ENCODE results near the gene SESN2. TPM values are rescaled to one million over a fixed set of nuclear protein-coding genes. Genes with fewer than 3 reads are reported as not detected.
A peak's percentile ranks its signal among the peaks of the same experiment; 100 is the strongest.

SESN2 gene
- total and polyA plus RNA-seq, 7 donors, result 8.1 to 34.9 (median 12.4) TPM

DNA sequence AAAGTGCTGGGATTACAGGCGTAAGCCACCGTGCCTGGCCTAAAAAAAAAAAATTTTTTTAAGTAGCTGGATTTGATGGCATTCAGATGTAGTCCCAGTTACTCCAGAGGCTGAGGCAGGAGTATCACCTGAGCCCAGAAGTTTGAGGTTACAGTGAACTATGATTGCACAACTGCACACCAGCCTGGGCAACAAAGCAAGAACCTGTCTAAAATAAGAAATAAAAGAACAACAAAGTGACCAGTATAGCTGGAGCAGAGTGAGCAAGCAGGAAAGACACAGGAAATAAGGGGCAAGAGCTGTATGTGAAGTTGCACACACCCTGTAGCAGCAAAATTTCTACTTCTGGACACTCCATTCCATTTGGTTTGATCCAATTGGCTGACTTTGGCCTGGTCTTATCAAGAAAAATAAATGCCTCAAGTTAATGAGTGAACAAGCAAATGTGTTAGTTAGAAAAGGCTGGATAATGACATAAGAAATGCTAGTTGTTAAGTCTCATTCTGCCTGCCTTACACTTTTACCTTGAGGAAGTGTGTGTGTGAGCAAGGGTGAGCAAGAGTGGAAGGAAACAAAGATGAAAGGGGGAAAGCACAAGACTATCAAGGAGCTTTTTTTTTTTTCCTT lies 15.5 kb upstream of the SESN2 start:
- WGBS, 3 donors, result 33 to 53% (median 48%) methylated on average over 2 of the region's 2 CpGs
- Histone ChIP-seq H3K36me3 (ENCODE audit: insufficient read depth in 1 of 2, low read depth in 1 of 2) (peaks cover 0 to 10% of the 10 kb centered on the region in 2 donors), H3K4me3 (peak overlapping the region; percentile 70), H3K27ac (peak overlapping the region; percentile 88), H3K9me3 (no peaks in the 10 kb centered on the region), H3K4me1 (peaks cover 45% of the 10 kb centered on the region), H3K27me3 (ENCODE audit: insufficient read depth in 3 of 3, low read length in 2 of 3) (no peaks in the 10 kb centered on the region)
- TF ChIP-seq, protein P1, sequence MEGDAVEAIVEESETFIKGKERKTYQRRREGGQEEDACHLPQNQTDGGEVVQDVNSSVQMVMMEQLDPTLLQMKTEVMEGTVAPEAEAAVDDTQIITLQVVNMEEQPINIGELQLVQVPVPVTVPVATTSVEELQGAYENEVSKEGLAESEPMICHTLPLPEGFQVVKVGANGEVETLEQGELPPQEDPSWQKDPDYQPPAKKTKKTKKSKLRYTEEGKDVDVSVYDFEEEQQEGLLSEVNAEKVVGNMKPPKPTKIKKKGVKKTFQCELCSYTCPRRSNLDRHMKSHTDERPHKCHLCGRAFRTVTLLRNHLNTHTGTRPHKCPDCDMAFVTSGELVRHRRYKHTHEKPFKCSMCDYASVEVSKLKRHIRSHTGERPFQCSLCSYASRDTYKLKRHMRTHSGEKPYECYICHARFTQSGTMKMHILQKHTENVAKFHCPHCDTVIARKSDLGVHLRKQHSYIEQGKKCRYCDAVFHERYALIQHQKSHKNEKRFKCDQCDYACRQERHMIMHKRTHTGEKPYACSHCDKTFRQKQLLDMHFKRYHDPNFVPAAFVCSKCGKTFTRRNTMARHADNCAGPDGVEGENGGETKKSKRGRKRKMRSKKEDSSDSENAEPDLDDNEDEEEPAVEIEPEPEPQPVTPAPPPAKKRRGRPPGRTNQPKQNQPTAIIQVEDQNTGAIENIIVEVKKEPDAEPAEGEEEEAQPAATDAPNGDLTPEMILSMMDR (IDR thresholded peaks at IDR 0.05), result no peak
- DNase-seq (no peak), ATAC-seq (peak; percentile 4 to 34 (median 12))
- intact Hi-C loops (cut with DNase I), result no loop called here

DNA sequence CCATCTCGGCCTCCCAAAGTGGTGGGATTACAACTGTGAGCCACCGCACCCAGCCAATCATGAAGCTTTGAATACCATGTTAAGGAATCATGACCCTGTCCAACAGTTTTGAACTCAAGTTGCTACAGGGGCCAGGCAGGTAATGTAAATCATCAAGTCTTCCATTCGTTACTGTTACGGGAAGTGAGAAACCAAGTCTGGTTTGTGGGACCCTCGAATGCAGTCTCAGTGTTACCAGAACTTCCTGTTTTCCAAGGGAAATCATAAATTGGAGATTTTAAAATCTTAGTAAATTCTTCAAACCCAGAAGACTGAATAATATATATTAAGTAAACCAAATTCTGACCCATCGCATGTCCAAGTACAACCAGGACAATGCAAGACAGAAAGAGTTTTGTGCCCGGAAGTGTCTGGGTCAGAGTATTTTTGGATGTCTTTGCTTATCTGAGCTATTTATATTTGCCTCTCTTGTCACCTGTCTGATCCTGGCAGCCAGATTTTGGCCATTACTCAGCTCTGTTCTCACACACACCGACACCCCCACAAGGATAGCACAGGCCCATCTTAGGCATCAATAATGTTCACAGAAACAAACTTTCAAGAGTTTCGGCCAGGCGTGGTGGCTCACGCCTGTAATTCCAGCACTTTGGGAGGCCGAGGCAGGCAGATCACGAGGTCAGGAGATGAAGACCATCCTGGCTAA lies 14.6 kb upstream of the SESN2 start:
- TF ChIP-seq, protein P1 (IDR thresholded peaks at IDR 0.05), result no peak
- WGBS, 3 donors, result 48 to 62% (median 48%) methylated on average over 13 of the region's 13 CpGs
- H3K27me3 ChIP-seq (ENCODE audit: insufficient read depth in 3 of 3, low read length in 2 of 3), result no peaks in the 10 kb centered on the region
- H3K4me3 ChIP-seq, result peak overlapping the region; percentile 70
- peak; percentile 44 to 58 (median 55) for ATAC-seq
- DNase-seq, result no peak
- peak overlapping the region; percentile 88 for H3K27ac ChIP-seq
- H3K9me3 ChIP-seq, result no peaks in the 10 kb centered on the region
- intact Hi-C loops (cut with DNase I), result loop anchor here (5.0 kb wide), 3 partner anchors 83 to 263 kb away; partner anchors contain the start of genes MED18 (in 1 of the 2) and RCC1 (in 1 of the 2)
- H3K36me3 ChIP-seq (ENCODE audit: insufficient read depth in 1 of 2, low read depth in 1 of 2), result peaks cover 0 to 10% of the 10 kb centered on the region in 2 donors
- peaks cover 42% of the 10 kb centered on the region for H3K4me1 ChIP-seq

DNA sequence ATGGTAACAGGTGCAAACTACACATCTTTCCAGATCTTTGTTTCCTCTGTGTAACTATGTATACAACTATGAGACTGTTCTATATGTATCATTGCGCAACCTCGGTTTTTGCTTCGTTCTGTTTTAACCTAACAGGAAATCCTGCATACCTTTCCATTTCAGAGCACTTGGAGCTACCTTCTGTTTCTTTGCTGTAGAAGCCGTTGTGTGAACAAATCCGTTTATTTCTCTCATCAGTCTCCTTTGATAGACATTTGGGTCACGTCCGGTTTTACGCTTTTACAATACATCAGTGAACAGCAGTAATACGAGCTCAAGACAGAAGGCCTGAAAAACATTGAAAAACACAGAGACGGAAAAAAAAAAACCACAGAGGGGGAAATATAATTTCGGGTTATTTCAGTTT lies 12.9 kb upstream of the SESN2 start:
- no peaks in the 10 kb centered on the region for H3K27me3 ChIP-seq (ENCODE audit: insufficient read depth in 3 of 3, low read length in 2 of 3)
- 33 to 63% (median 37%) methylated on average over 11 of the region's 11 CpGs for WGBS, 3 donors
- ATAC-seq, result no peak
- TF ChIP-seq, protein P1 (IDR thresholded peaks at IDR 0.05), result no peak
- DNase-seq, result no peak
- H3K4me3 ChIP-seq, result peak overlapping the region; percentile 70
- no peaks in the 10 kb centered on the region for H3K36me3 ChIP-seq (ENCODE audit: insufficient read depth in 1 of 2, low read depth in 1 of 2)
- peaks cover 44% of the 10 kb centered on the region for H3K4me1 ChIP-seq
- intact Hi-C loops (cut with DNase I), result loop anchor here (5.0 kb wide), 3 partner anchors 81 to 261 kb away; partner anchors contain the start of genes MED18 (in 1 of the 2) and RCC1 (in 1 of the 2)
- H3K27ac ChIP-seq, result peak overlapping the region; percentile 88
- no peaks in the 10 kb centered on the region for H3K9me3 ChIP-seq

DNA sequence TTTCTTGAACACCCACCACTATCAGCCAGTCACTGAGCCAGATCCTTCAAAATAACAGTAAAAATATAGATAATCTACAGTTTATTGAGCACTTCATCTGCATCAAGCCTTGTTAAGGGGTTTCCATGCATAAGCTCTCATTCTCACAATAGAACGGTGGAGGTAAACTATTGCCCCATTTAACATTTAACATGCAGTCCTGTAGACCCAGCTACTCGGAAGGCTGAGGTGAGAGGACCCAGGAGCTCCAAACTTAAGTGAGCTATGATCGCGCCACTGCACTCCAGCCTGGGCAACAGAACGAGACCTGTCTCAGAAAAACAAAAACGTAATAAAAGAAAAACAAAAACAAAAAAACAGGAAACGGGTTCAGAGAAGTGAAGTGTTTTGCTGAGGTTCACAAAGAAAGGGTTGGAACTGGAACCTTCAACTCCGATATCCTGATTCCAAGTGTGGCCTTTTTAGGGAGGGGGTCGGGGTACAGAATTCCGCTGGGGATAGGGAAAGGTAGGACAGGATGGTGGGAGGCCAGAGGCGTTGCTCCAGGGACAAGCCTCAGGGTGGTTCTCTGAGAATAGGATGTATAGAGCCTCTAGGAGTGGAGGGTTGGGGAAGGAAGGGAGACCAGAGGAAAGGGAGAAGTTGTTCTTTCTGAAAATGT lies 11.6 kb upstream of the SESN2 start:
- peak overlapping the region; percentile 70 for H3K4me3 ChIP-seq
- H3K27me3 ChIP-seq (ENCODE audit: insufficient read depth in 3 of 3, low read length in 2 of 3), result no peaks in the 10 kb centered on the region
- H3K27ac ChIP-seq, result peak overlapping the region; percentile 88
- no peaks in the 10 kb centered on the region for H3K36me3 ChIP-seq (ENCODE audit: insufficient read depth in 1 of 2, low read depth in 1 of 2)
- DNase-seq (no peak), ATAC-seq (no peak)
- 55 to 66% (median 65%) methylated on average over 11 of the region's 11 CpGs for WGBS, 3 donors
- TF ChIP-seq, protein P1 (IDR thresholded peaks at IDR 0.05), result no peak
- intact Hi-C loops (cut with DNase I), result loop anchor here (5.0 kb wide), 3 partner anchors 80 to 260 kb away; partner anchors contain the start of genes MED18 (in 1 of the 2) and RCC1 (in 1 of the 2)
- peaks cover 39% of the 10 kb centered on the region for H3K4me1 ChIP-seq
- H3K9me3 ChIP-seq, result no peaks in the 10 kb centered on the region
